ENCODE results near the gene CYSRT1. TPM values are rescaled to one million over a fixed set of nuclear protein-coding genes. Genes with fewer than 3 reads are reported as not detected.

CYSRT1 gene
- total and polyA plus RNA-seq, 2 donors from 2014 or later: 0.94 to 1.3 TPM

DNA sequence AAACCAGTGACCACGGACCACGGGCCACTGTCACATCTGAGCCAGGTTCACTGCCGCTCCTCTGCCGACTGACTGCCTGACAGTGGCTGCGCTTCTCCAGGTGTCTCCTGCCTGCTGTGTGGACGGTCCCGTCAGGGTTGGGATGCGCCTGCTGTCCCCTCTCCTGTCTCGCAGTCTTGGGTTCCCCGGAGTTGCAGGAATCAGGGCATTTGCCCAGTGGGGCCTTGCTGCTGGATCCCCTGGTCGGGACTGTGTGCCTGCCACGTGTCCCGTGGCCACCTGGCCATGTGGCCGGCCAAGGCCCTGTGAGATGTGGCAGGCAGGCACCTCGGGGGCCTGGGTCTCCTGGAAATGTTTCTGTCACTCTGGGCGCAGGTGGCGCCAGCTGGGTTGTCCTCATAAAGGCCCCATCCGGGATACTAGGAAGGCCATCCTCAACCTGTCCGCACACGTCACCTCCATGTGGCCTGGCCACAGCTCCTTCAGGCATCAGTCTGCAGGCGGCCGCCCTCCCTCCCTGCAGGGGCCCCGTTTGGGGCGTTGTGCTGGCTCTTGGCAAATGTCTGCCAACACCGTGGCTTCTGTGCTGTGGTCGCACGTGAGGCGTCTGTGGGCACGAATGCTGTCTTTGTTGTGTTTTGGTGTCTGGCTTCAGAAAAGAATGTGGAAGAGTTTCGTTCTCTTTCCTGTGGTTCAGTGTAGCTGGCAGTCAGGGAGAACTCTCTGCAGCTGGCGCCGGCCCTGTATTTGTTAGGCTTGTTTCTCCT is 46.1 kb downstream of the CYSRT1 start:
- intact Hi-C loops (cut with DNase I): no loop called here
- no peak overlapping the region for H3K4me3 ChIP-seq (ENCODE audit: low read length in 3 of 3)
- no peak for FAIRE-seq
- H3K9ac ChIP-seq (ENCODE audit: low read length in 3 of 3): no peak overlapping the region
- TF ChIP-seq CTCF (IDR thresholded peaks at IDR 0.05; ENCODE audit: borderline replicate concordance, extremely low read depth, insufficient read depth): no peak
- H3K4me1 ChIP-seq (ENCODE audit: control insufficient read depth in 2 of 3, insufficient read depth in 2 of 3, low read depth in 1 of 3, low read length in 3 of 3): peaks cover 0 to 28% (median 13%) of the 10 kb centered on the region in 3 donors
- peaks cover 0 to 4% (median 2%) of the 10 kb centered on the region in 3 donors for H3K36me3 ChIP-seq (ENCODE audit: control insufficient read depth in 2 of 3, insufficient read depth in 3 of 3, low read length in 3 of 3)
- no peak overlapping the region for H3K27ac ChIP-seq (ENCODE audit: low read depth in 2 of 2, low read length in 2 of 2)
- H3K27me3 ChIP-seq (ENCODE audit: control insufficient read depth, insufficient read depth, low read length): no peaks in the 10 kb centered on the region
- peak in 1 of 5 donors; percentile 75 for DNase-seq
- H3K9me3 ChIP-seq (ENCODE audit: control insufficient read depth in 2 of 3, insufficient read depth in 1 of 3, low read length in 3 of 3): no peaks in the 10 kb centered on the region

DNA sequence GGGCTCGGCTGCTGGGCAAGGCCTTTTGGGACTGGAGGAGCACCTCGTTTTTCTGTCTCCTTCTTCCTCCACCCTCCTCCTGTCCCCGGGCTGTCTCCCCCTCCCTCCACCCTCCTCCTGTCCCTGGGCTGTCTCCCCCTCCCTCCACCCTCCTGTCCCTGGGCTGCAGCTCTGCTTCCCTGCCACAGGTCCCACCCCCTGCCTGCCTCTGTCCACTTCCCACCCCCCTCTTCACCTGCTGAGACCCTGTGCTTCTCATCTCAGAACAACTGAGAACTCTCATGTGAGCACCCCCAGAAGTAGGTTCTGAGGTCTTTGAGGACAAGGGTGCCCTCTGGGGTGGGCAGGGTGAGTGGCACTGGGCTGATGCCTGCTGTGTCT is 46.7 kb downstream of the CYSRT1 start:
- no peak for FAIRE-seq
- H3K4me3 ChIP-seq (ENCODE audit: low read length in 3 of 3): no peak overlapping the region
- peaks cover 0 to 33% (median 15%) of the 10 kb centered on the region in 3 donors for H3K4me1 ChIP-seq (ENCODE audit: control insufficient read depth in 2 of 3, insufficient read depth in 2 of 3, low read depth in 1 of 3, low read length in 3 of 3)
- DNase-seq: peak in 1 of 5 donors; percentile 46
- H3K27ac ChIP-seq (ENCODE audit: low read depth in 2 of 2, low read length in 2 of 2): no peak overlapping the region
- intact Hi-C loops (cut with DNase I): no loop called here
- no peaks in the 10 kb centered on the region for H3K27me3 ChIP-seq (ENCODE audit: control insufficient read depth, insufficient read depth, low read length)
- TF ChIP-seq CTCF (IDR thresholded peaks at IDR 0.05; ENCODE audit: borderline replicate concordance, extremely low read depth, insufficient read depth): no peak
- peaks cover 0 to 4% (median 0%) of the 10 kb centered on the region in 3 donors for H3K36me3 ChIP-seq (ENCODE audit: control insufficient read depth in 2 of 3, insufficient read depth in 3 of 3, low read length in 3 of 3)
- no peak overlapping the region for H3K9ac ChIP-seq (ENCODE audit: low read length in 3 of 3)
- H3K9me3 ChIP-seq (ENCODE audit: control insufficient read depth in 2 of 3, insufficient read depth in 1 of 3, low read length in 3 of 3): no peaks in the 10 kb centered on the region

DNA sequence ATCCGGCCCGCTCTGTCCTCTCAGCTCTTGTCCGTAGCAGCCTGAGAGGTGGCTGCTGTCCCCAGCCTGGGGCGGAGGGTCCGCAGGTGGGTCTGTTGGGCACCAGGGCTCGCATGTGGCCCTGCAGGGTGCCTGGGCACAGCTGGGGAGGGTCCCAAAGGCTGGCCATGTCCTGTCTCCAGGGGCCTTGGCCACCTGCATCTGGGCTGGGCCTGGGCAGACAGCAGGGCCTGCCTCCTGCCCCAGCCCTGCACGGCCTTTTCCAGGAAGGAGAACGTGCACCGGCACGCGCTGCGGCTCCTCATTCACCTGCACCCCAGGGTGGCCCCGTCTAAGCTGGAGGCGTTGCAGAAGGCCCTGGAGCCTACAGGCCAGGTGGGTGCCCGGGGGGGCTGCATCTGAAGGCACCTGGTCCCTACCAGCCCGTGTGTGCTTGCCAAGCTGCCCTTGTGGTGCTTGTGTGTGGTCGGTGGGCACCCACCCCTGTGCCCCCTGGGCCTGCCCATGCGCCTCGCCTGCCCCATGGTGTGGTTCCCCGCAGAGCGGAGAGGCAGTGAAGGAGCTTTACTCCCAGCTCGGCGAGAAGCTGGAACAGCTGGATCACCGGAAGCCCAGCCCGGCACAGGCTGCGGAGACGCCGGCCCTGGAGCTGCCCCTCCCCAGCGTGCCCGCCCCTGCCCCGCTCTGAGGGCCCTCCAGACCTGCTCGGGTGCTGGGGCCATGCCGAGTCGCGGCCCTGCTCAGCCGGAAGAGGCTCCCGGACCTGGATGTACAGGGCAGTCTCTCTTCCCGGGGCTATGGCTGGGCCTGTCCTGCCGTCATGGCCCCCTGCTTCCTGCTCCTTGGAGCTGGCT is 47.5 kb downstream of the CYSRT1 start:
- DNase-seq (peak in 2 of 5 donors; percentile 47 to 75), FAIRE-seq (no peak)
- intact Hi-C loops (cut with DNase I): no loop called here
- no peak overlapping the region for H3K27ac ChIP-seq (ENCODE audit: low read depth in 2 of 2, low read length in 2 of 2)
- peaks cover 0 to 40% (median 20%) of the 10 kb centered on the region in 3 donors for H3K4me1 ChIP-seq (ENCODE audit: control insufficient read depth in 2 of 3, insufficient read depth in 2 of 3, low read depth in 1 of 3, low read length in 3 of 3)
- H3K36me3 ChIP-seq (ENCODE audit: control insufficient read depth in 2 of 3, insufficient read depth in 3 of 3, low read length in 3 of 3): peaks cover 0 to 4% (median 0%) of the 10 kb centered on the region in 3 donors
- H3K9me3 ChIP-seq (ENCODE audit: control insufficient read depth in 2 of 3, insufficient read depth in 1 of 3, low read length in 3 of 3): no peaks in the 10 kb centered on the region
- no peak overlapping the region for H3K9ac ChIP-seq (ENCODE audit: low read length in 3 of 3)
- H3K4me3 ChIP-seq (ENCODE audit: low read length in 3 of 3): no peak overlapping the region
- TF ChIP-seq CTCF (IDR thresholded peaks at IDR 0.05; ENCODE audit: borderline replicate concordance, extremely low read depth, insufficient read depth): no peak
- no peaks in the 10 kb centered on the region for H3K27me3 ChIP-seq (ENCODE audit: control insufficient read depth, insufficient read depth, low read length)
